Activated CD4-positive, alpha-beta T cell treated with anti-CD3 and anti-CD28 coated beads for 4 hours (primary cell): ENCODE data around the gene DHRSX.

ENCODE experiments used
- DNase-seq, 2 donors: peaks; one replicate each; pipeline ENCODE4 v3.0.0-alpha.2; 2020

Gene DHRSX

DNA sequence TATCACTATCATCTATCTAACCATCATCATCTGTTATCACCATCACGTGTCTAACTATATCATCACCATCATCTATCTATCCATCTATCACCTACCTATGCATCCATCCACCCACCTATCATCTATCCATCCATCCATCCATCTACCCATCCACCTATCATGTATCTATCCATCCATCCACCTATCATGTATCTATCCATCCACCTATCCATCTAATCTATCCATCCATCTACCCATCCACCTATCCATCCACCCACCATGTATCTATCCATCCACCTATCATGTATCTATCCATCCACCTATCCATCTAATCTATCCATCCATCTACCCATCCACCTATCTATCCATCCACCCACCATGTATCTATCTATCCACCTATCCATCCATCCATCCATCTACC is 316.7 kb downstream of the DHRSX start:
- no peak for DNase-seq

GRCh38 chrX:2183193-2183725 is 317.5 kb downstream of the DHRSX start:
- DNase-seq = no peak

- DNase-seq = no peak
Observed at GRCh38 chrX:2177541-2177940, 323.2 kb downstream of the DHRSX start.

DNA sequence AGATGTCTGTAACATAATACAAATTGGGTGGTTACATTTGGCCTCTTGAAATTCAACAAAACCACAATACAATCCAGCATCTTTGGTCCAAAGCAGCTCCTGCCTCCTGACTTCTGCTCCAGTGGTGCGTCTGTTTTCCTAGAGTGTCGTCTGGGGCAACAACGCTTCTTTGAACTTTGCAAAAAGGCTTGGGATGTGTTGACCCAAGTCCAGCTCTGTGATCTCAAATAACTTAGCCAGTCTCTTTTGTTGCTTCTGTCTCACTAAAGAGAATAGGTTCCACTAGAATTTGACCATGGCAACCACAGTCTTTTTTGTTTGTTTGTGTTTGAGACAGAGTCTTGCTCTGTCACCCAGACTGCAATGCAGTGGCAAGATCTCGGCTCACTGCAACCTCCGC is 324.0 kb downstream of the DHRSX start:
- DNase-seq = no peak

GRCh38 chrX:2176274-2176673 is 324.5 kb downstream of the DHRSX start:
- no peak for DNase-seq

GRCh38 chrX:2172359-2172758 is 328.4 kb downstream of the DHRSX start:
- no peak for DNase-seq
